Bronchial epithelial cell (primary cell): ENCODE results near the gene FKBP2. TPM values are rescaled to one million over a fixed set of nuclear protein-coding genes. Genes with fewer than 3 reads are reported as not detected.
A peak's percentile ranks its signal among the peaks of the same experiment; 100 is the strongest.

Experiments used
- DNase-seq: peaks from one replicate; pipeline ENCODE4 v3.0.0-alpha.2; 2010; ENCODE audit warnings: low read depth
- FAIRE-seq: peaks from 2 replicates; lab custom pipeline; 2011; peaks lifted over from hg19 to GRCh38; lab: Jason Lieb, UNC
- H3K27me3 ChIP-seq: 2 replicates; pipeline ENCODE4 v1.5.1; 2011; ENCODE audit warnings: low read length; ENCODE audit not compliant: control insufficient read depth, insufficient read depth
- H3K36me3 ChIP-seq: 2 replicates; pipeline ENCODE4 v1.5.1; 2011; ENCODE audit warnings: low read length; ENCODE audit not compliant: control insufficient read depth, insufficient read depth
- H3K4me3 ChIP-seq: 2 replicates; pipeline ENCODE4 v1.5.1; 2011; ENCODE audit warnings: mild to moderate bottlenecking, low read depth, low read length, control low read depth
- total RNA-seq: library from RNA; depleted of rRNA; stranded (reverse); fragments of >200 nt; gene quantifications from 2 replicates; pipeline ENCODE4 v1.2.1, GENCODE V29; 2014
- TF ChIP-seq, protein P1 (sequence below): IDR thresholded peaks from 2 replicates; pipeline ENCODE4 v1.5.1; 2011; ENCODE audit warnings: mild to moderate bottlenecking, moderate library complexity, low read length, control low read depth, inconsistent platforms; ENCODE audit not compliant: insufficient read depth, severe bottlenecking

FKBP2 gene
- total RNA-seq, 1 donor from 2014 or later = 45.0 TPM

GRCh38 chr11:64268025-64268892, 27.4 kb downstream of the FKBP2 start:
- Histone ChIP-seq H3K4me3 (no peak overlapping the region), H3K36me3 (peaks cover 29% of the 10 kb centered on the region), H3K27me3 (no peaks in the 10 kb centered on the region)
- FAIRE-seq (no peak), DNase-seq (peak; percentile 32)
- TF ChIP-seq, protein P1, sequence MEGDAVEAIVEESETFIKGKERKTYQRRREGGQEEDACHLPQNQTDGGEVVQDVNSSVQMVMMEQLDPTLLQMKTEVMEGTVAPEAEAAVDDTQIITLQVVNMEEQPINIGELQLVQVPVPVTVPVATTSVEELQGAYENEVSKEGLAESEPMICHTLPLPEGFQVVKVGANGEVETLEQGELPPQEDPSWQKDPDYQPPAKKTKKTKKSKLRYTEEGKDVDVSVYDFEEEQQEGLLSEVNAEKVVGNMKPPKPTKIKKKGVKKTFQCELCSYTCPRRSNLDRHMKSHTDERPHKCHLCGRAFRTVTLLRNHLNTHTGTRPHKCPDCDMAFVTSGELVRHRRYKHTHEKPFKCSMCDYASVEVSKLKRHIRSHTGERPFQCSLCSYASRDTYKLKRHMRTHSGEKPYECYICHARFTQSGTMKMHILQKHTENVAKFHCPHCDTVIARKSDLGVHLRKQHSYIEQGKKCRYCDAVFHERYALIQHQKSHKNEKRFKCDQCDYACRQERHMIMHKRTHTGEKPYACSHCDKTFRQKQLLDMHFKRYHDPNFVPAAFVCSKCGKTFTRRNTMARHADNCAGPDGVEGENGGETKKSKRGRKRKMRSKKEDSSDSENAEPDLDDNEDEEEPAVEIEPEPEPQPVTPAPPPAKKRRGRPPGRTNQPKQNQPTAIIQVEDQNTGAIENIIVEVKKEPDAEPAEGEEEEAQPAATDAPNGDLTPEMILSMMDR = no peak

GRCh38 chr11:64268893-64269539, 28.1 kb downstream of the FKBP2 start:
- Histone ChIP-seq H3K36me3 (peaks cover 22% of the 10 kb centered on the region), H3K4me3 (peak overlapping the region; percentile 58), H3K27me3 (no peaks in the 10 kb centered on the region)
- TF ChIP-seq, protein P1 = no peak
- DNase-seq (peak; percentile 25), FAIRE-seq (no peak)

DNA sequence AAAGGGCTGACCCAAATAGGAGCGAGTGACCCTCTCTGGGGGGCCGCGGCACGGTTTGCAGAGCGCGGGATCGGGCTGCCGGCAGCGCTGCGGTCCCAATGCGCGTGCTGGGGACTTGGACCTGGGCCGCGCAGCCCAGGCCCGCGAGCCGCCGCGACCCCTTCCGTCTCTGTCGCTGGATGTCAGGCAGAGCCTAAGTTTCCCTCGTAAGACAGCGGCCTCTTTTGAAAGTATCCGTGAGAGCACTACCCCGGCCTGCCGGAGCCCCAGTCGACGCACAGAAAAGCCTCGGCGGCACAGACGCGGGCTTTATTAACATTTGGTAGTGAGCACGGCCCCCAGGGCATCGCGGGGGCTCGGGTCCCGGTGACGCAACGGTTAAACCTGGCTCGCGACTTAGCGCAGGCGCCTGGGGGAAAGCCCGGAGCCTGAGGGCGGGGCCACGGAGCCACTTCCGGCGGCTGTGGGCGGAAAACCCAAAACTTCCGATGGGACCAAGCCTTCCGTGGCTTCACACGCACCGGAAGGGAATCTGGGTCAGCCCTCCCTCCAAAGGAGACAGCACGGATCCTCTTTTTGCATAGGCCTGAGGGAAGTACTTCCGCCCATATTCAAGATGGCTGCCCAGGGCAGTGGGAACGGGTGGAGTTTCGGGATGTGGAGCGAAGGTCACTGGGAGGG, 28.8 kb downstream of the FKBP2 start:
- FAIRE-seq = no peak
- Histone ChIP-seq H3K36me3 (peaks cover 16% of the 10 kb centered on the region), H3K27me3 (no peaks in the 10 kb centered on the region), H3K4me3 (peak overlapping the region; percentile 73)
- TF ChIP-seq, protein P1 = peak; percentile 10
- DNase-seq = peak; percentile 98

DNA sequence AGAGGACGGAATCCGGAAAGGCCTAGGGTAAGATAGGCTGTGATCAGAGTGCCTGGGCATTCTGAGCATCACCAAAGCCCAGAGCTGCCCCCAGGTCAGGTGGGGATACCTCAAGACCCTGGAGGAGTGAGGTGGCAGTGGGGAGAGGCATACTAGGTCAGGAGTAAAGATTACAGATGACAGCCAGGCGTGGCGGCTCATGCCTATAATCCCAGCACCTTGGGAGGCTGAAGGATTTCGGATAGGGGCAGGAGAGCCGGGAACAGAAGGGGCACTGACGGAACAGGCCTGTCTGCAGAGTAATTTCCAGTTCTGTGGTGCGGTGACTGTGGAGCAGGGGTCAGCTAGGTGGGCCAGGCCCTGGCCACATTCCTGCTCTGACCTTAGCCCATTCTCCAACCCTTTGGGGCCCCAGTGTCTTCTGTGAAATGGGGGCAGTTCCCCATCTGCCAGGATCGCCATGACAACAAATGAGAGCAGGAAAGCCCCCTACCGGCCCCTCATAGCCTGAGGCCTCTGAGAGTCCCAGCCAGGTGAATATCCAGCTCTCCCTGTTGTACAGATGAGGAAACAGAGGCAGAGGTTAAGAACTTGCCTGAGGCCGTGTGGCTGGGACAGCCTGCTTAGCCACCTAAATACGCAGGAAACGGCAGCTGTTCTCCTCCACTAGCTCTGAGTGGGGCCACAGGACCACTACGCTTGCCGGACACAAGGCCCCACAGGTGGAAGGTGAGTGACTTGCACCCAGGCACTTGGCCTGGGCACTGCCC, 34.3 kb downstream of the FKBP2 start:
- FAIRE-seq (no peak), DNase-seq (no peak)
- no peak overlapping the region for H3K4me3 ChIP-seq
- TF ChIP-seq, protein P1 = no peak
- no peaks in the 10 kb centered on the region for H3K27me3 ChIP-seq
- peaks cover 10% of the 10 kb centered on the region for H3K36me3 ChIP-seq

GRCh38 chr11:64275841-64276240, 34.9 kb downstream of the FKBP2 start:
- TF ChIP-seq, protein P1 = no peak
- Histone ChIP-seq H3K4me3 (no peak overlapping the region), H3K27me3 (no peaks in the 10 kb centered on the region), H3K36me3 (peaks cover 10% of the 10 kb centered on the region)
- DNase-seq (no peak), FAIRE-seq (no peak)
